ENCODE data around the gene TMEM141.

Gene TMEM141

DNA sequence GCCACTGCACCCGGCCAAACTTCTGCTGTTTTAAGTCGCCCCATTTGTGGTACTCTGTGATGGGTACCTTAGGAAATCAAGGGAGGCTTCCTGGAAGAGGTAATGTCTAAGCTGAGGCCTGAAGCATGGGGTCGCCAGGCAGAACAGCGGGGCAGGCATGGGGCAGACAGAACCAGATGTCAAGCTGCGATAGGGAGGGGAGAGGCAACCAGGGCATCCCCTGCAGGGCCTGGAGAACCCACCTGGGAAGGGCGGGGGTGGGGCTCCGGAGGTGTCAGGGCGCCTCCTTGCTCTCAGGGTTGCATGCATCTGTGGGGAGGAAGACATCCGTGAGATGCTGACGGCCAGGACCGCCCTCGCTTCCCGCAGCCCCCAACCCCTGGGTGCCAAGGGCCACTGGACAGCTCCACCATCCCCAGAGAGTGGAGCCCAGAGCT is 29.6 kb upstream of the TMEM141 start:
- peak overlapping the region; percentile 22; the same call in 1 of the 2 replicates for H3K27ac ChIP-seq
- TF ChIP-seq, protein P1, sequence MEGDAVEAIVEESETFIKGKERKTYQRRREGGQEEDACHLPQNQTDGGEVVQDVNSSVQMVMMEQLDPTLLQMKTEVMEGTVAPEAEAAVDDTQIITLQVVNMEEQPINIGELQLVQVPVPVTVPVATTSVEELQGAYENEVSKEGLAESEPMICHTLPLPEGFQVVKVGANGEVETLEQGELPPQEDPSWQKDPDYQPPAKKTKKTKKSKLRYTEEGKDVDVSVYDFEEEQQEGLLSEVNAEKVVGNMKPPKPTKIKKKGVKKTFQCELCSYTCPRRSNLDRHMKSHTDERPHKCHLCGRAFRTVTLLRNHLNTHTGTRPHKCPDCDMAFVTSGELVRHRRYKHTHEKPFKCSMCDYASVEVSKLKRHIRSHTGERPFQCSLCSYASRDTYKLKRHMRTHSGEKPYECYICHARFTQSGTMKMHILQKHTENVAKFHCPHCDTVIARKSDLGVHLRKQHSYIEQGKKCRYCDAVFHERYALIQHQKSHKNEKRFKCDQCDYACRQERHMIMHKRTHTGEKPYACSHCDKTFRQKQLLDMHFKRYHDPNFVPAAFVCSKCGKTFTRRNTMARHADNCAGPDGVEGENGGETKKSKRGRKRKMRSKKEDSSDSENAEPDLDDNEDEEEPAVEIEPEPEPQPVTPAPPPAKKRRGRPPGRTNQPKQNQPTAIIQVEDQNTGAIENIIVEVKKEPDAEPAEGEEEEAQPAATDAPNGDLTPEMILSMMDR (IDR thresholded peaks at IDR 0.05), result no peak
- no peak for TF ChIP-seq ZFX (IDR thresholded peaks at IDR 0.05; ENCODE audit: borderline replicate concordance)

DNA sequence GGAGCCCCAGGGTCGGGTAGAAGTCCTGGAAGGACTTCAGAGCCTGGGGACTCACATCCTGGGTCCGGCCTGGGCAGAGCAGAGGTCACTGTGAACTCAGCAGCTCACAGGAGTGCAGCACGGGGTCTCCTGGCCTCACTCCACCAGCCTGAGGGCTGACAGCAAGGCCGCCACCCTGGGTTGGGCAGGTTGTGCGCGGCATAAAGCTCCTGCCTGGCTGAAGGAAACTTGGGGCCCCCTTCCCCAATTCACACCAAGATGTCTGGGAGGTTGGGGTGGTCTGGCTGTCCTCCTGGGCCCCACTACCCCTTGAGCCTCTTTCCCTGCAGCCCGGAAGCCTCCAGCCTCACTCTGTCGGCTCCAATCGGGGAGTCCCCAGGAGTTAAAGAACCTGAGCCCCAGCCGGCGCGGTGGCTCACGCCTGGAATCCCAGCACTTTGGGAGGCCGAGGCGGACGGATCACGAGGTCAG is 28.9 kb upstream of the TMEM141 start:
- peak overlapping the region; percentile 40; the same call in 1 of the 2 replicates for H3K27ac ChIP-seq
- TF ChIP-seq ZFX (IDR thresholded peaks at IDR 0.05; ENCODE audit: borderline replicate concordance), result no peak
- TF ChIP-seq, protein P1 (IDR thresholded peaks at IDR 0.05), result no peak

DNA sequence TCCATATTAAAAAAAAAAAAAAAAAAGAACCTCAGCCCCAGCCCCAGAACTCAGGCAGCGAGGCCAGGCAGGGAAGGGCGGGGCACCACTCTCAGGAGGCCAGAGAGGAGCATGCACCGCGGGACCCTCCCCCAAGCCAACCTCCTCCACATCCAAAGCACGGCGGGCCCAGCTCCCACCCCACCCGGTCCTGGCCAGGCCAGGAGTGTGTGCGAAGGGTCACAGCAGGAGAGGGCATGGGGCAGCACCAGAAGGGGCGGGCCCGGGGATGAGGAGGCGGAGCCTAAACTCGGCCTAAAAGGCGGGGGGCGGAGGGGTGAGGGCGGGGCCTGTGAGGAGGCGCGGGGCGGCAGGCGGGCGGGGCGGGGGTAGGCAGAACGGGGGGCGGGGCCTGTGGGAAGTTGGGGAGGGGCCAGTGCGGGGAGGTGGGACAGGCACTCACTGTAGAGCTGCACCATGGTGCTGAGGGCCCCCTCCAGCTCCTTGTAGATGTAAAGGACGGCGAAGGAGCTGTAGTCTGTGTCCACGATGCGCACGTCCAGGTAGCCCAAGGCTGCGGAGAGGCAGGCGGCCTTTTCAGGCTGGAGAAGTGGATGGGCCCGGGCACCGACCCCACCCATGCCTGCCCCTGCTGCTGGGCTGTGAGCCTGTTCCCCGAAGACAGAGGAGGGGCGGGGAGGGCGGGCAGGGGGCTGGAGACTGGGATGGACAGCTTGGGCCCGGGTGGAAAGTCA is 28.1 kb upstream of the TMEM141 start:
- peak overlapping the region; percentile 40; the same call in 1 of the 2 replicates for H3K27ac ChIP-seq
- TF ChIP-seq ZFX (IDR thresholded peaks at IDR 0.05; ENCODE audit: borderline replicate concordance), result no peak
- TF ChIP-seq, protein P1 (IDR thresholded peaks at IDR 0.05), result 0 out of 2 replicates have a peak, but pooled peaks have one; percentile 5

- no peak overlapping the region for H3K27ac ChIP-seq
- TF ChIP-seq, protein P1 (IDR thresholded peaks at IDR 0.05), result no peak
- TF ChIP-seq ZFX (IDR thresholded peaks at IDR 0.05; ENCODE audit: borderline replicate concordance), result no peak
These were observed 27.5 kb upstream of the TMEM141 start for GRCh38 chr9:136763649-136764035.

DNA sequence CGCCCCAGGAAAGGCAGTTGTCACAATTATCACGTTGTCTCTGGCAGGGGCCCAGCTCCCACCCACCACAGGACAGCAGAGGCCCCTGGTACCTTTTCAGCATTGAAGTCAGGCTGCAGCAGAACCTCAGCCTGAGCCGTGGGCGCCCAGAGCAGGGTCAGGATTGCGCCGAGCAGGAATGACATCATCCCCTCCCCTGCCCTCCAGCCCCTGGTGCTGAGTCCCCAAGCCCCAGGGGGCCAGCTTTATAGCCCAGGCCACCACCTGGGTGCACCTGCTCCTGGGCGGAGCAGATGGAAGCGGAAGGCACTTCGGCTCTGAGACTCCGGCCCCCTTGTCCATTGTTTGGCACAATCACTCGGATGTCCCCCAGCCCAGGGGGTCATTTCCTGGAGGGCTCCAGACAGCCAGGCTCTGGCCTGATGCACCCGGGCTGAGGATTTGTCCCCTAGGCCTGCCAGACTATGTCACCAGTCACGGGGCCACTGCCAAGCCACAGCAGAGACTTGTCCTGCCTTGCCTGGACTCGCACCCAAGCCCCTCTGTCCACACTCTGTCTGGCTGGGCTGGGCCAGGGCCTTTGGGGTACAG is 26.7 kb upstream of the TMEM141 start, which contains the start of gene LCN15:
LCN15 (minus strand) TSS at position 218 of the 591 bp plus-strand sequence; CDS start at position 188, 30 bp downstream.
- no peak for TF ChIP-seq ZFX (IDR thresholded peaks at IDR 0.05; ENCODE audit: borderline replicate concordance)
- TF ChIP-seq, protein P1 (IDR thresholded peaks at IDR 0.05), result no peak
- no peak within 1 kb of the TSS for H3K27ac ChIP-seq

DNA sequence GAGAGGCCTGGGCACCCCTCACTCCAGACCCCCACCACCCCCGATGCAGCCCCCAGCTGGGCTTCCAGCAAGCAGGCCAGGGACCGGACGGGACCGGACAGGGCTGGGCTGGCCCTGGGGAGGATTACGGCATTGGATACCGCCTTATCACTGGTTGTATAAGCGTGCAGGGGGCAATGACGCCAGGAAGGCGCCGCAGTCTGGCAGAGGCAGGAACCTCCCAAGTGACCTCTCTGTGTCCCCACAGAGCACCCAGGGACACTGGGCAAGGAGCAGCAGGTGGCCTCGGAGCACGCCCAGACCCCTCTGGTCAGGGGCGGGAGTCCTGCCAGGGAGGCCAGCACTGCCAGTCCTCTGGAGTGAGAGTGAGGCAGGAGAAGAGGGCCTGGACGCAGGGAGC is 26.1 kb upstream of the TMEM141 start:
- H3K27ac ChIP-seq, result no peak overlapping the region
- TF ChIP-seq, protein P1 (IDR thresholded peaks at IDR 0.05), result no peak
- TF ChIP-seq ZFX (IDR thresholded peaks at IDR 0.05; ENCODE audit: borderline replicate concordance), result no peak

GRCh38 chr9:136765745-136766409 is 25.3 kb upstream of the TMEM141 start:
- 0 out of 2 replicates have a peak overlapping the region, but pooled peaks have one; percentile 7 for H3K27ac ChIP-seq
